HUDEP-2 (cell line): ENCODE data around the gene LTF.

Experiments used
- DNase-seq, 76 experiments: peaks; one replicate each; lab custom pipeline; 2025; ENCODE audit not compliant: unreplicated experiment in 76 of 76; lab: John Stamatoyannopoulos, UW

The LTF gene

DNA sequence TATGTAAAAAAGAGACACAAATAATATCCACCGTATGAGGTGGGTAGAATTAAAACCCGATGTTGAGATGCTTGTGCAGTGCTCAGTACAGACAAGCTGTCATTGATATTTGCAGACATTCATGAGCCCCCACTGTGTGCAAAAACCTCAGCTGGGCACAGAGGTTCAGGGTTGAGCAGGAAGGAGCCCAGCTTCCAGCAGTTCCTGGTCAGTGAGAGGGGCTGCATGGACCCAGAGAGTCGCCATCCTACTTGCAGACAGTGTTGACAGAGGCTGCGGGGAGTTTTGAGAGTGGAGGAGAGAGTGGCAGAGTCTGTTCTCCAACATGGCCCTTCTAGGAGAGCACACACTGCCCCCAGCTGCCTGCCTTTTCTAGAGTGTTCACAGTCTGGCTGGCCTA lies 6.1 kb upstream of the LTF start:
- DNase-seq: no peak

DNA sequence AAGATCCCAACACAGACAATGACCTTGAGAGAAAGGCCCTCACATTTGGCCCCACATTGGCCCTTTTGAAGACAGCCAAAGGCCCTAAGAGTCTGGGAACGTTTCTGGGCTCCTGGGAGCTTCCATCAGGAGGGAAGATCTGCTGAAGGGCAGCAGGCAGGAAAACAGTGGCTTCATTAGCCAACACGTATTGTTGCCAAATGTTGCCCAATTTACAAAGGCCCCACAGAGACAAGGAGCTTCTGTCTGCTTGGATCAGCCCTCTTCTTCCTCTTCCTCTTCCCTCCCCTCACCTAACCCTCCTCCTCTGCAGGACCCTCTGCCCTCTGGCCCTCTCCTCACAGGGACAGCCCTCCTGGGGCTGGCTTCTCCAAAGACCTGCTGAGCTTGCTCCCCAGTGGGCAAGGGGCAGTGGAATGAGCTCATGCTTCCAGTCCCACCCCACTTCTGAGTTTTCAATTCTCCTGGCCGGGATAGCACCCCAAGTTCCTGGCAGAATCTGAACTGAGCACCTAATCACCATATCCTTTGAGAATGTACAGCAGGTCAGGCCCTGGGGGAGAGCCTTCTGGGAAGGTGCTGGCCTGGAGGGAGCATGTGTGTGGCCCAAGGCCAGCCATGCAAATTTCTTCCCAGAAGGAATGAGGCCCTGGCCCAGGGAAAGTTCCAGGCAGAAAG lies 5.1 kb upstream of the LTF start:
- no peak for DNase-seq

DNA sequence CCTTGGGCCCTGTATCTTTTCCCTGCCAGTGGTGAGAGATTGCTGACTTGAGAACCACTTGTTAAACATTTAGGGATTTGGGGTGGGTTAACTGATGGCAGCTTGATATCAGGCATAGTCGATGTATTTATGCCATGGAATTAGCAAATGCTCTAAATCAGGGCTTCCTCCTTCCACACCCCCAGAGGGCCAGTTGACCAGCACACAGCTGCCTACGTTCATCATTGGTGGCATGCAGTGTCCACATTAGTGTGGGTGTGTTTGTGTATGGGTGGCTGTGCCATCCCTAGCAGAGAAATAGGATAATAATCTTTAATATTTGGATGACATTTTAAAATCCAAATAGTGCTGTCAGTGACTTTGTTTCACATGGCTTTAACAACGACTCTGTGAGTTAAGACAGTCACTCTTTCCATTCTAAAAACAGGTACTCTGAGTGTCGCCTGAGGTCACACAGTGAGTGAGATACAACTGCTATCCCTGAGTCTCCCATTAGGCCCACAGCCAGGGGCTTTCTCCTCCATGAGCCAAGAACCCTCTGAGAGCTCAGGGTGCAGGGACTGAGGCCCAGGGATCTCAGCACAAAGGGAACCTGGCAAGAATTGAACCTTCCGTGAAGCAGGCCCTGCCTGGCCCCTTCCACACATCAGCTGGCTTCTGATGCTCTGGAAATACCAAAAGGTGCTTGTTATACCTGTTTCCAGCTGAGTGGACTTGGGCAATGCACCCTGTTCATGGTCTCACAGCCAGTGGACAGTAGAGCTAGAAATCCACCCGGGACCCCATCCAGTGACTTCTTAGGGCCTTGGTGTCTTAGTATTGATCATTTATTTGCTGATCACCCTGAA lies 4.3 kb upstream of the LTF start:
- no peak for DNase-seq

DNA sequence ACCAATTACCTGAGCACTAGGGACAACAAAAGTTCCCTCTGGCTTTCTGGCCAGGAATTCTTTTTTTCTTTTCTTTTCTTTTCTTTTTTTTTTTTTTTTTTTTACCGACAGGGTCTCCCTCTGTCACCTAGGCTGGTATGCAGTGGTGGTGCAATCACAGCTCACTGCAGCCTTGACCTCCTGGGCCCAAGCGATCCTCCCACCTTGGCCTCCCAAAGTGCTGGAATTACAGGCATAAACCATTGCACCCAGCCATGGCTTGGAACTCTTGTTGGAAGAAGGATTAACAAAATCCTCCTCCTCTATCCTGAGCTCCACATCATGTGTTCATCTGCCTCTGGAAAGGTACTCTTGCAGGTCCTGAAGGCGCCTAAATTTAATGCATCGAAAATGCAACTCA lies 2.9 kb upstream of the LTF start:
- no peak for DNase-seq

DNA sequence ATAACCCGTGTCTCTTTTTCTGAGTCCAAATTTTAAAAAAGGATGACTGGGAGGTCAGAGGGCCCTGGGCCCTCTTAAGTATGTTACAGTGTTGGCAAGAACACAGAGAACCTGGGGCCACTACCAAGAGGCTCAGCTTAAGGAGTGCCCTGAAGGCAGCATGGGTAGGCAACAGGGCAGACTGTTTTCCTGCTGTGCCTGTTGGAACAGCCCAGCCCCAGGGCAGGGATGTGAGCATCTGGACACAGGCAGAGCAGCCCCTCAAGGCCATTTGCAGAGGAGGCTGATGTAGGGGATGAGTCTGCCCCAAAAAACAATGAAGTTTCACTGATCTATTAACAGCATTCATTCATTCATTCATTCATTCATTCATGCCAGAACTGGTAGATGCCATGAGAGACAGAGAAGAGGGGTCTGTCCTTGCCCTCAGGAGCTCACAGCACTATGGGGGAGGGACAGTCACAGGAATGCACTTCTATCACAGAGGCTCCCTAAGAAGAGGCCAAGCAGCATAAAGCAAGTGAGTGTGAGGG lies 2.2 kb upstream of the LTF start:
- DNase-seq: no peak

- DNase-seq: no peak
Observed at GRCh38 chr3:46466273-46466672, 1.6 kb upstream of the LTF start.

DNA sequence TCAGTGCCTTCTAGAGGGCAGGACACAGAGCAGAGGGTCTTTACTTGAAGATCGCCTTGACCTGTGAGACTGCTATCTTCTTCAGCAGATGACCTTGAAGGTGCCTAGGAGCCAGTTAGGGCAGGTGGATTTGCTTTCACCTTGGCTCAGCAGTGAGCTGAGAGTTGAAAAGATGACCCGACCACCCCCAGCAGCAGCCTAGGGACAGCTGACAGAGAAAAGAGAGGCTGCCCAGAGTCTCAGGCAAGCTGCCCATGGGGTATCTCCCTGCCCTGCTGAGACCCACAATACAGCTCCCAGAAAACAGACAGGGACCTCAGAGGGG lies 453 bp upstream of the LTF start:
- no peak for DNase-seq

- no peak for DNase-seq
Observed at GRCh38 chr3:46463868-46464241, 850 bp downstream of the LTF start.

- no peak for DNase-seq
Observed at GRCh38 chr3:46463120-46463867, 1.4 kb downstream of the LTF start.

GRCh38 chr3:46462511-46462910 lies 2.2 kb downstream of the LTF start:
- no peak for DNase-seq

GRCh38 chr3:46462111-46462510 lies 2.6 kb downstream of the LTF start:
- DNase-seq: no peak

DNA sequence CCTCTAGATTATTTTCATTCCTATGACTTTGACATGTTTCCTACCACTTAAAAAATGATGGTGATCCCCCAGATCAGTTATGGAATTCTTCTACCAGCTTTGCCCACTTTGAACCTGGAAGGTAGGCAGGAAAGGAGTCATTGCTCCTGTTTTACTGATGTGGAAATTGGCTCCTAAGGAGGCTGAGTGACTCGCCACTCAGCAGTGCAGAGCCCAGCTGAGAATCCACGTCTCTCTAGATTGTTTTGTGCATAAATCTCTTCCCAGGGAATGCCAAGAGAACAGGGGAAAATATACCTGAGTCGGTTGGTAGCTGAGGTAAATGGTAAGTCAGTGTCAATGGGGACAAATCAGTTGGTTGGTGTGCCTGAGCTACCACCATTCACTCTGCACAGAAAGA lies 4.7 kb downstream of the LTF start:
- no peak for DNase-seq

DNA sequence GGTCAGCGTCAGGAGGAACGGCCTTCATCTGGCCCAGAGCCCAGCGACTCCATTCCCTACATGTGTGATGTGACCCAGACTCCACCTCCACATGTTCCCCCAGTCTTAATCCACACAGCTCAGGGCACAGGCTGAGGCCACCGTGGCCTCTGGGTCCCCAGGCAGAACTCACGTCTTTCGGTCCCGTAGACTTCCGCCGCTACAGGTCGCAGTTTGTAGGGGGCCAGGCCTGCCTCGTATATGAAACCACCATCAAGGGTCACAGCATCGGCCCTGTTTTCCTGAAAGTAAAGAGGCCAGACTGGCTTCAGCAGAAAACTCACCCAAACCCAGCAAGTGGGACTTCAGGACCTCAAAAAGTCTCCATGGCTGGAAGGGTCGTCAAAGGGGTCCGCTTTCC lies 8.6 kb downstream of the LTF start:
- no peak for DNase-seq

DNA sequence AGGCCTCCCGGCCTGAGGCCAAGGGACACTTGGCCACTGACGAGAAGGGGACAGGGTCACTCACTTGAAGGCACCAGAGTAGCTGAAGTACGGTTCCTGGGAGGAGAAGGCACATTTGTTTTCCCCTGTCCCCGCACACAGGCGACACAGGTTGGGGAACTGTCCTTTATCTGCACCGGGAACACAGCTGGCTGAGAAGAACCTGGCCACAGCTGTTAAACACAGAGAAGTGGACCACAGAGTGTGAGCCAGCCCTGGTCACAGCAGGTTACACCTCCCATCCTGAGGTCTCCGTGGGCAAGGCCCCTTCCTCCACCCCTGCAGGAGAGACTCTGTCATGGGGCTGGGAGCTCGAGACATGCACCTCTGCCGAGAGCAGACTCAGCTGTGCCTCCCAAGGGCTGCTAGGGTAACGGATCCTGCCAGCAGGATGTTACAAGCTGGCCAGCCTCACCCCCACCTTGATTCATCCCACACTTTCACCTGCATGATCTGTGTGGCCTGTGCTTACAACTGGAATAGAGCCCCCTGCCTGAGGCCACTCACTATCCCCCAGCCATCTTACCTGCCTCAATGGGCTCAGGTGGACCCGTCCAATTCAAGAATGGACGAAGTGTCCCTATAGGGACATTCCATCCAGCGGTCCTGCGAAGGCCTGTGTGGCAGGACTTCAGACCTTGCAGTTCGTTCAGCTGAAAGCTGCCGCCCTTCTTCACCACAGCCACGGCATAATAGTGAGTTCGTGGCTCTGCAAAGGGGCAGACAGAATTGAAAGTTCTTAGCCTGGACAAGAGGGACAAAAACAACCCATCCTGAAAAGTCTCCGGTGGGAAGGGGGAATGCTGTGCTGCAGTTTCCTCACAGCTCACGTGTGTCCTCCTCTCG lies 9.2 kb downstream of the LTF start:
- no peak for DNase-seq

GRCh38 chr3:46454606-46455005 lies 10.1 kb downstream of the LTF start:
- DNase-seq: no peak

GRCh38 chr3:46454209-46454595 lies 10.5 kb downstream of the LTF start:
- no peak for DNase-seq

DNA sequence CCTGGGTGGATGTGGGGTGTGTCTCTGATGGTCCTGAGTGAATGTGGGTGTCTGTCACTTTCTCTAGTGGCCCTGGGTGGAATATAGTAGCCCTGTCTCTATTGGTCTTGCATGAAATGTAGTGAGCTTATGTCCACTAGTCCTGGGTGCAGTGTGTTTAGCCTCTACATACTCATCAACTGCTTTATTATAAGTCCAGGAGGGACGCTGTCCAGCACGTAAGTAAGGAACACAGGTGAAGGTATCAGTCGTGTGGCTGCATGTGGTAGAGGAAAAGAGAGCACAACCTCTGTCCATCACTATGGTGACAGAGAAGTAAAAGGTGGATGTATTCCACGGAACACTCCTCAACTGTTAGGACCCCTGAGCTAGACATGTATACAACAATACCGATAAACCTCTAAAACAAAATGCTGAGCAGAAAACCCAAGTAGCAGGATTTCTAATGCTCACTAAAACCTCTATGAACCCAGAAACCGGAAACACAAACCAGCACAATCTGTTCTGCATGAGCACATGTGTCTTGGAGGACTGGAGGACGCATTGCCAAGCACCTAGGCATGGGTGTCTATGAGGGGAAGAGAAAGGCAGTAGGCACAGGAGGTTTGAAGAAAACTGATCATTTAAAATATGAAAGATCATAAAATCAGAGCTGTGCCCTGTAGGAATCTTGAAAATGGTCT lies 11.0 kb downstream of the LTF start:
- no peak for DNase-seq

- peak in 10 of 76 experiments; percentile 3 to 19 (median 9) for DNase-seq
Observed at GRCh38 chr3:46449755-46450552, 14.8 kb downstream of the LTF start.

- DNase-seq: no peak
Observed at GRCh38 chr3:46448721-46449120, 16.0 kb downstream of the LTF start.
